HCT116 (cell line): ENCODE data around the gene VAV1.

Experiments used
- POLR2A ChIP-seq: IDR thresholded peaks from 2 replicates; pipeline ENCODE4 v1.7.0; 2011; ENCODE audit warnings: borderline replicate concordance; ENCODE audit not compliant: insufficient read depth, insufficient read length; ENCODE audit errors: extremely low read depth
- POLR2AphosphoS5 ChIP-seq: IDR thresholded peaks from 2 replicates; pipeline ENCODE4 v1.6.1; 2011; ENCODE audit warnings: mild to moderate bottlenecking, low read depth, low read length, moderate library complexity
- TF ChIP-seq, protein P1 (sequence below), 3 experiments: fragments of 200-600 bp in 1 of 3; sonication (generic) in 1 of 3; IDR thresholded peaks in 2 of 3; conservative IDR thresholded peaks in 1 of 3; 2 replicates each; pipeline ENCODE4 v1.5.1; 2012 to 2017; ENCODE audit warnings: low read depth in 2 of 3, low read length in 2 of 3, antibody characterized with exemption in 1 of 3, borderline replicate concordance in 1 of 3, control low read depth in 1 of 3, mild to moderate bottlenecking in 1 of 3, mixed read lengths in 1 of 3, mixed run types in 1 of 3, moderate library complexity in 1 of 3; ENCODE audit not compliant: insufficient read depth in 1 of 3

DNA sequence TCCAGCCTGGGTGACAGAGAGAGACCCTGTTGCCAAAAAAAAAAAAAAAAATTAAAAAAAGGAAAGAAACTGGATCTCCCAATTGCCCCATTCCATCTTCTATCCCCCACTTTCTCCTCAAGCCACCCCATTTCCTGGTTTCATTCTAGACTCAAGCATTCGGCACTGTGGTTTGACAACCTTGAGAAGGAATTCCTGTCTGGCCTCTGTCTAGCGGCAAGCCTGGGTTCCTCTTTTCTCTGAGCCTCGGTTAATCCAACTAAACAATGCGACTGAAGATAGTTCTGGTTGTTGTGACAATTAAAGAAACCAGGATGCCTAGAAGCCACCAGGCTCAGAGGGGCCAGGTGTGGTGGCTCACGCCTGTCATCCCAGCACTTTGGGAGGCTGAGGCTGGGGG lies 48.8 kb upstream of the VAV1 start:
- no peak for TF ChIP-seq POLR2AphosphoS5
- TF ChIP-seq, protein P1, sequence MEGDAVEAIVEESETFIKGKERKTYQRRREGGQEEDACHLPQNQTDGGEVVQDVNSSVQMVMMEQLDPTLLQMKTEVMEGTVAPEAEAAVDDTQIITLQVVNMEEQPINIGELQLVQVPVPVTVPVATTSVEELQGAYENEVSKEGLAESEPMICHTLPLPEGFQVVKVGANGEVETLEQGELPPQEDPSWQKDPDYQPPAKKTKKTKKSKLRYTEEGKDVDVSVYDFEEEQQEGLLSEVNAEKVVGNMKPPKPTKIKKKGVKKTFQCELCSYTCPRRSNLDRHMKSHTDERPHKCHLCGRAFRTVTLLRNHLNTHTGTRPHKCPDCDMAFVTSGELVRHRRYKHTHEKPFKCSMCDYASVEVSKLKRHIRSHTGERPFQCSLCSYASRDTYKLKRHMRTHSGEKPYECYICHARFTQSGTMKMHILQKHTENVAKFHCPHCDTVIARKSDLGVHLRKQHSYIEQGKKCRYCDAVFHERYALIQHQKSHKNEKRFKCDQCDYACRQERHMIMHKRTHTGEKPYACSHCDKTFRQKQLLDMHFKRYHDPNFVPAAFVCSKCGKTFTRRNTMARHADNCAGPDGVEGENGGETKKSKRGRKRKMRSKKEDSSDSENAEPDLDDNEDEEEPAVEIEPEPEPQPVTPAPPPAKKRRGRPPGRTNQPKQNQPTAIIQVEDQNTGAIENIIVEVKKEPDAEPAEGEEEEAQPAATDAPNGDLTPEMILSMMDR (IDR thresholded peaks at IDR 0.05 in 2 of 3, conservative IDR thresholded peaks at IDR 0.05 in 1 of 3; ENCODE audit: borderline replicate concordance in 1 of 3, insufficient read depth in 1 of 3, low read depth in 2 of 3, low read length in 2 of 3), result no peak
- no peak for TF ChIP-seq POLR2A
